GM12878 (cell line): ENCODE measurements around the gene PLD3. TPM values are rescaled to one million over a fixed set of nuclear protein-coding genes. Genes with fewer than 3 reads are reported as not detected.

Source experiments
- CBFB ChIP-seq: IDR thresholded peaks from 2 replicates; pipeline ENCODE4 v1.6.1; 2016; ENCODE audit warnings: antibody characterized with exemption, low read depth
- CTCF ChIP-seq, 3 experiments: IDR thresholded peaks in 2 of 3; conservative IDR thresholded peaks in 1 of 3; 2 replicates each; pipeline ENCODE4 v1.5.1; 2011; ENCODE audit warnings: low read depth in 3 of 3, low read length in 3 of 3, mild to moderate bottlenecking in 3 of 3, control low read depth in 2 of 3, moderate library complexity in 2 of 3, inconsistent platforms in 1 of 3, mixed read lengths in 1 of 3; ENCODE audit not compliant: control insufficient read depth in 2 of 3, insufficient read depth in 1 of 3; ENCODE audit errors: extremely low read depth in 1 of 3
- KAT2A ChIP-seq: conservative IDR thresholded peaks from 2 replicates; pipeline ENCODE4 v1.6.1; 2011; ENCODE audit warnings: low read depth, low read length; ENCODE audit not compliant: control insufficient read depth
- KLF5 ChIP-seq: fragments of 450-650 bp; IDR thresholded peaks from 2 replicates; pipeline ENCODE4 v1.6.1; 2014; ENCODE audit warnings: mild to moderate bottlenecking; ENCODE audit not compliant: partially characterized antibody
- NR2C2 ChIP-seq: IDR thresholded peaks from 2 replicates; pipeline ENCODE4 v1.6.1; 2011; ENCODE audit warnings: borderline replicate concordance, low read depth; ENCODE audit not compliant: control insufficient read depth, insufficient read length
- PKNOX1 ChIP-seq: fragments of 450-650 bp; IDR thresholded peaks from 2 replicates; pipeline ENCODE4 v1.6.1; 2016; ENCODE audit warnings: mild to moderate bottlenecking
- REST ChIP-seq: IDR thresholded peaks from 2 replicates; pipeline ENCODE4 v1.6.1; 2012; ENCODE audit warnings: mild to moderate bottlenecking, low read depth, low read length
- SIX5 ChIP-seq: IDR thresholded peaks from 2 replicates; pipeline ENCODE4 v1.6.1; 2011; ENCODE audit warnings: mild to moderate bottlenecking, low read depth, low read length, moderate library complexity; ENCODE audit not compliant: severe bottlenecking
- SMC3 ChIP-seq: IDR thresholded peaks from 2 replicates; pipeline ENCODE4 v1.6.1; 2011; ENCODE audit warnings: low read length, improper control_type of control experiment, borderline replicate concordance
- polyA plus RNA-seq, 11 experiments: library from polyadenylated mRNA; depleted of rRNA in 4 of 11; unstranded in 6 of 11; stranded (reverse) in 5 of 11; fragments of >200 nt; fragmentation: Nextera tagmentation in 4 of 11; fragmentation: Illumina TruSeq in 1 of 11; extraction: Ambion mirVana in 4 of 11; extraction: Trizol in 1 of 11; gene quantifications; 1 replicate in 1 of 11; 2 replicates in 10 of 11; pipeline versions ENCODE4 v1.2.1 to v1.2.3, GENCODE V29; 2011 to 2016; ENCODE audit warnings: inconsistent platforms in 2 of 11, missing spikeins in 2 of 11, low read depth in 1 of 11
- total RNA-seq, 4 experiments: library from RNA; depleted of rRNA in 3 of 4; stranded (reverse); fragments of >200 nt in 3 of 4; fragmentation: Illumina TruSeq in 1 of 4; extraction: Trizol in 1 of 4; gene quantifications; 2 replicates each; pipeline versions ENCODE4 v1.2.1 to v1.2.3, GENCODE V29; 2013 to 2021

Gene PLD3
- total and polyA plus RNA-seq, 10 of the 15 experiments (the other 5 are each of a cell fraction or from before 2014, with no cell fraction given), result 1.3 to 134 (median 72.7) TPM

GRCh38 chr19:40326201-40326600, 22.3 kb upstream of the PLD3 start (continued):
- TF ChIP-seq REST (no peak), SMC3 (no peak), CTCF (IDR thresholded peaks at IDR 0.05 in 2 of 3, conservative IDR thresholded peaks at IDR 0.05 in 1 of 3; ENCODE audit: control insufficient read depth in 2 of 3, extremely low read depth in 1 of 3, insufficient read depth in 1 of 3, low read depth in 3 of 3, low read length in 3 of 3) (no peak), PKNOX1 (no peak), CBFB (no peak), SIX5 (no peak), KAT2A (no peak), KLF5 (no peak), NR2C2 (no peak)
